GM21423 (cell line): ENCODE results near the gene SLC16A1.
"Not testable (repeated sequence)": the region's sequence is repeated elsewhere in the genome, so short reads cannot be mapped to it uniquely, and the experiment has no call there.

Source experiments
- ATAC-seq: cut with Tn5 transposase; IDR thresholded peaks from one replicate; pipeline ENCODE4 v1.9.1; 2021; ENCODE audit warnings: mild to moderate bottlenecking, moderate library complexity; ENCODE audit not compliant: unreplicated experiment

The SLC16A1 gene

DNA sequence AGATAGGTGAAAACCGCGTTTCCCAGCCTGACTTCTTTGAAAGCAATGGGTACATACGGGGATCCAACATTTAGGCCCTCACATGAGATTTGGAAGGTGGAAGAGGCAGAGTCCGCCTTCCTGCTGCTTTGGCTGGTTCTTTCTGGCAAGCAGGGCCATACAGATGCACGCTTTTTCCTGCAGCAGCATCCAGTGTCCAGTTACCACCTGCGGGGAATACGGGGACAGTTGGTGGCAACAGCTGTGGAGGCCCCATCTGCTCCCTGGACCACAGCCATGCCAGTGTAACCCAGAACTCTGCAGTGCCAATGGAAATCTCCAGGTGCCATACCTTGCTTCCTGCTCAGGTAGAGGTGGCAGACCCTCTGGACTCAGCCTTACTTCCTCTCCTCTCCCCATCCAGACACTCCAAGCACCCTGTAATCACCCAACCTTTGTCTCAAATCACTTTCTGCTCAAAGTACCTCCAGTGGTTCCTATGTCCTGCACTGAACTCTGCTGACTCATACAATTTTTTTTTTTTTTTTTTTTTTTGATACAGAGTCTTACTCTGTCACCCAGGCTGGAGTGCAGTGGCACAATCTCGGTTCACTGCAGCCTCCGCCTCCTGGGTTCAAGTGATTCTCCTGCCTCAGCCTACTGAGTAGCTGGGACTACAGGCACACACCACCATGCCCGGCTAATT lies 68.3 kb downstream of the SLC16A1 start:
- no peak for ATAC-seq

DNA sequence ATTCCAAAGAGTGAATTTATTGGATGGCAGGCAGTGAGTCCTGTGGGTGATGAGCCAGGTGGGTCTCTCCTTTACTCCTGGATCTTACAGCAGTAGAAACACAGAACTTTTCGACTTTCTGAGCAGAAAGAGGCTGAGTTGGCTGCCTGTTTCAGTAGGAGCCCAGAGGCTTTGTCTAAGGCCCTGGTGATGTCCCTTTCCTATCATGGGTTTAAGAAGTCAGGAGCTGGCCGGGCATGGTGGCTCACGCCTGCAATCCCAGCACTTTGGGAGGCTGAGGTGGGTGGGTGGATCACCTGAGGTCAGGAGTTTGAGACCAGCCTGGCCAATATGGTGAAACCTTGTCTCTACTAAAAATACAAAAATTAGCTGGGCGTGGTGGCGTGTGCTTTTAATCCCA lies 71.0 kb downstream of the SLC16A1 start:
- ATAC-seq: not testable (repeated sequence)

DNA sequence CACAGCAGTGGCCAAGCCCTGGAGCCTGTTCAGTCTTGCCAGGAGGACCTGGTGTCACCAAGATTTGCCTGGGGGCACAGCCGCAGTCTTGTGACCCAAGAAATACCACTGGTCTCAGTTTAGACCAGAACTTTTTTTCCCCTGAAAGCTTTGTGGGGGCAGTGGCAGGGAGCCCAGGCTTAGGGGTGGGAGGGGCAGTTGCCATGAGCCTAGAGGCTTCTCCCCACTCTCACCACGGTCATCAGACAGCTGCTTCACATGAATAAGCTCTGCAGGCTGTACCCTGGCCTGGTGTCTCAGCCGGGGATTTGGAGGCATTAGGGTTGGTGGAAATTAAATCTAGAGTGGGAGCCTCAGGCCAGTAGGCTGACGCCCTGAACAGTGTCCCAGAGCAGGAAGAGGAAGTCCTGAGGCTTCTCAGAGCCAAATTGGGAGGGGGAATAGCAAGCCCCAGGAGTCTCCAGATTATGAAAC lies 73.7 kb downstream of the SLC16A1 start:
- ATAC-seq: no peak

DNA sequence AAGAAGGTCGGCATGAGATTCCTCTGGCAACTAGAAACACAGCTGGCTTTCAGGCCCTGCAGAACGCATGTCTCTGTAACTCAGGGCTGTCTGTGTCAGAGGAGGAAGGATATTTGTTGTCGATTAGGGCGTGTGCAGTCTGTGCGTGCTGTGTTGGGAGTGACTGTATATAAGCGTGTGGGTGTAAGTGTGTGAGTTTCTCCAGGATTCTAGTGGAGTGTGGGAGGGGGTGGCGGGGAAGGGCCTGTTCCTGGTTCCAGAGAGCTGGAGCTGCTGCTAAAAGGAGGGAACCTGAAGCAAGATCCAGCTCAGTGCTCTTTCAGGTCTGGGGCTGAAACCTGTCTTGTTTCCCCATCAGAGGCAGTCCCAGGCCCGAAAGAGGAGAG lies 74.3 kb downstream of the SLC16A1 start:
- no peak for ATAC-seq

DNA sequence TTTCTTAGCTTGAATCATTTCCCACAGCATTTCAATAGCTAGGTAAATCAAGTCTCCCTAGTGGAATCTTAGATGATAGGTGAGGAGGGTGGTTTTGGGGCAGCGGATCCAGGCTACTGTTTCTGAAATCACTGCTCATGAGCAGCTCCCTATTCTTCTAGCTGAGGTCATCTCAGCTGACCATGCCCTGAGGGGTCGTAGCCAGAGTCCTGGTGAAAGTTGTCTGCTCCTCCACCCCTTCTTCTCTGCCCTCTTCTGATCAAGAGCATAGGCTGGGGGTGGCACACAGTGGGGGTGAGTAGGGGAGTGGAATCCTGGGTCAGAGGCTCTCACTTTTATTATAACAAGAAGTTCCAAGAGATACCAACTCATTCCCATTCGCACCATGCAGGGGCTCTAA lies 76.2 kb downstream of the SLC16A1 start:
- no peak for ATAC-seq

DNA sequence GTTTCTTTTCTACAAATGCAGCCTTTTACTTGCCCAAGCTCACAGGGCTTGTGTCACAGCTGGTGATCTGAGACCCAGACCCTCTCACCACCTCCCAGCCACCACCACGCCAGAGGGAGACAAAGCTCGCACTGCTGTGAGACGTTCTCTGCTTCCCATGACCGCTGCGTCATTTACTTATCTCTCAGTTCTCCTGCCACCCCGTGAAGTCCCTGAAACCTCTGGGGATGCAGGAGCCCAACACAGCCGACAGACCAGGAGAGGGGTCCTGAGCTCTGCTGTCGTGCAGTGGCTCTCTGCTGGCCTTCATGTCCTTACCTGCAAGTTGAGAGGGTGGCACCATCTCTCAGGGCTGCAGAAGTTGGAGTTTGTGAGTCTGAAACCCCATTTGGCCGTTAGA lies 77.7 kb downstream of the SLC16A1 start:
- ATAC-seq: no peak

DNA sequence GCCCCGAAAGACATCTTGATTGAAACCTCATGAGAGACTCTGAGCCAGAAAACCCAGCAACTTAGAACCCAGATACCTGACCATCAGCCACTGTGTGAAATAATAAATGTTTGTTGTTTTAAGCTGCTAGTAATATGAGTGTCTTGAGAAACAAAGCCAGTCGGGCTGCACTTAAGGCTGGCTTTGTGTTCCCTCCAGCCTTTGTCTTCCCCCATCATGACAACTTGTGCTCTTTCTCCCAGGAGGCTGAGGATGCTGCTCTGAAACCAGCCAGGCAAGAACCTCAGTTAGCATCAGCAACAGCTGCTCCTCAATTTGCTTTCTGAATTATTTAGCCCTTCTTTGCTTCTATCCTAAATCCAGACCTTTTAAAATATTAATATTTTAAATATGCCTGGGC lies 78.2 kb downstream of the SLC16A1 start:
- ATAC-seq: no peak

DNA sequence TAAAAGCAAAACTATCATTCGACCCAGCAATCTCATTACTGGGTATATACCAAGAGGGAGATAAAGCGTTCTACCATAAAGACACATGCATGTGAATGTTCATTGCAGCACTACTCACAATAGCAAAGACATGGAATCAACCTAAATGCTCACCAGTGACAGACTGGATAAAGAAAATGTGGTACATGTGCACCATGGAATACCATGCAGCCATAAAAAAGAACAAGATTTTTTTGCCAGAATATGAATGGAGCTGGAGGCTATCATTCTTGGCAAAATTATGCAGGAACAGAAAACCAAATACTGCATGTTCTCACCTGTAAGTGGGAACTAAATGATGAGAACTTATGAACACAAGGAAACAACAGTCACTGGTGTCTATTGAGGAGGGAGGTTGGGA lies 79.7 kb downstream of the SLC16A1 start:
- ATAC-seq: no peak

DNA sequence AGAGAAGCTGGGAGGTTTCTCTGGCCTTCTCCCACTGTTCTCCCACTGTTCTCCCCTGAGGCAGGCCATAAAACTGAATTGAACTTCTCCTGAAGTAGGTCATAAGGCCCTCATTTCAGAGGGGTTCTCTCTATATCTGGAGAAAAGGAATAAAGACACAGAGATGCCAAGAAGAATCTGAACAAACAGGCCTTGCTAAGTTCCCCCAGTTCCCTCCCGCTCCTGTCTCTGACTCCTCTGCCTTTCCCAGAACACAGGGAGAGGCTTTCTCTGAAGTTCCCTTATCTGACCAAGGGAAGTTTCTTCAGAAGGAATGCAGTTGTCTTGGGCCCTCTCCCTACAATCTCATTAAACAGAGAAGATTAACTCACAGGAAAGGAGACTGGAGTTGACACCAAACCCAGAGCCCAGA lies 83.4 kb downstream of the SLC16A1 start:
- ATAC-seq: no peak

DNA sequence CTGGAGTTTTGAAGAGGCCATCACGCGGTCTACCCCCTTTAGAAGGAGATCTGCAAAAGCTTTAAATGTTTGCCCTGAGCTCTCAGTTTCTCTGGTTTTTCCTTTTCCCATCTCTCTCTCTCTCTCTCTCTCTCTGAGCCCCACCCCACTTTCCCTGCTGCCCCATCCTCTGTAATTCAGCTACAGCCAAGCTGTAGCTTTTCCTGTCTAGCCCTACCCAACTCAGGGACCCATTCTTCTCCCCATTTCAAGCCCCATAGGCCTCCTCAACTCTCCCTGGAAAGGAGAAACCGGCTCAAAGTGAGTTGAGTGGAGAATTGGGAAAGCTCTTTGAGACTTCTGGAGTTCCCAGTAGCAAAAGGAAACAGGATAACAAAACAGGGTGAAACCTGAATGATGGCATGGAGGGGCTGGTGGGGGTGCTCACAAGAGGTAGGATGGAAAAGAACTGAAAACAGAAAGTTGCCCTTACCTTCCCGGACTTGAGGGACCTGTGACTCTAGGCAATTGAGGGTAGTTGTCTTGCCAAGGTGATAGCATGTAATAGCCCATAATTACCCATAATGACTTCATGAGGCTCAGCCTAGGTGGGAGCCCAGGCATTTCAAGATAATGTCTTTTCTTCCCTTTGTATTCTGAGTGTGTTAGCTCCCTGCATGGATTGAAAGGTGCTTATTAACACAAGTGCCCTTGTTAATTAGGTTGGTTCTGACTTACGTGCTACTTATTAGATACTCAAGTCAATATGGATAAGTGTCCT lies 84.9 kb downstream of the SLC16A1 start:
- ATAC-seq: no peak

DNA sequence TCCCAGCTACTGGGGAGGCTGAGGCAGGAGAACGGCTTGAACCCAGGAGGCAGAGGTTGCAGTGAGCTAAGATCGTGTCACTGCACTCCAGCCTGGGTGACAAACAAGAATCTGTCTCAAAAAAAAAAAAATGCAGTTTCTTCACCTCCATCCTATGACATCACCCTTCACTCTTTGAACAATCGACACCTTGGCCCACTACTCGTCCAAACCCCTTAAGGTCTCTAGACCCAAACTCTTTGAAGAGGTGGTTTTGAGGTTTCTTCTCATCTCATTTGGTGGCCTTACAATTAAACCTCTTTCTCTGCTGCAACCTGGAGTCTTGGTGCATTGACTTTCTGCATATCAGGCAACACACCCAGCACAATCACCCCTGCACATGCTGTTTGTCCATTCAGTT lies 86.1 kb downstream of the SLC16A1 start:
- ATAC-seq: no peak

DNA sequence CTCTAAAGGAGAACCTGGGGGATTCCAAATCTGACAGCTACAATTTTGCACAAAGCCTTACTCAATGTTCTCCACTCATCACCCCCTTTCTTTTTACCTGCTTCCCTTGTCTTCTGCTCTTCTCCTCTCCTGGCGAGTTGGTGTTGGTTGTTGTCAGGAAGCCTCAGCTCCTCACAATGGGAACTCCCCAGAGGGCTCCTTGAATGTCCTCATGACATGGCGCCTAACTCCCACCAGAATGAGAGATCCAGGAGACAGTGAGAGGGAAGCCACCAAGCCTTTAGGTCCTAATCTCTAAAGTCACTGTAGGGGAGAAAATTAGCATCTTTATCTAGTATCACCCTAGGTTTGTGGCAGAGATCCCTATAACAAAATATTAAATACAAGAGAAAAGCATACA lies 87.8 kb downstream of the SLC16A1 start:
- no peak for ATAC-seq

DNA sequence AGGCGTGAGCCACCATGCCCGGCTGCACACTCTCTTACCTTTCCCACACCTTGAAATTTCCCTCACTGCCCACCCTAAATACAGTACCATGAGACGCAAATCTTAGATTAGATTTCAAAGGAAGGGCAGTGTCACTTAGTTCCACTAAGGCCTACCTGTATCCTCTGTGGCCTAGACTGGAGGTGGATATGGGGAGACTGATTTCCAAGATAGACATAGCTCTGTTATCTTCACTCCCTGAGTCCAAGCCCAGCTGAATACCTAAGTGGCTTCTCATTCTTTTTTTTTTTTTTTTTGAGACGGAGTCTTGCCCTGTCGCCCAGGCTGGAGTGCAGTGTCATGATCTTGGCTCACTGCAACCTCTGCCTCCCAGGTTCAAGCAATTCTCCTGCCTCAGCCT lies 89.0 kb downstream of the SLC16A1 start:
- ATAC-seq: no peak

DNA sequence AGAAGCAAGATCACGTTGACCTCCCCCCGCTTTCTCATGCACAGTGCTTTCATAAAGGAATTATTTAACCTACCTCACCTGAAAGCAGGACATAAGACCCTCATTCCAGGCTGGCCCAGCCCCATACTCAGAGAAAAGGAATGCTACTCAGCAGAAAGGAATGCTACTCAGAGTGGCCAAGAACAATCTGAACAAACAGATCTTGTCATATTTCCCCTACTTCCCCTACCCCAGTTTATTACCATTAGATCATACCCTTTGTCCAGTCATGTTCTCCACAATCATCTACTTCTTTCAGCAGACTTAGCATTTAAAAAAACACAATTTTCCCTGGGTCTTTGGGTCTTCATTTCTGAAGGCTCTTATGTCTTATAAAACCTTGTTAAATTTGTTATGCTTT lies 89.8 kb downstream of the SLC16A1 start:
- ATAC-seq: no peak

DNA sequence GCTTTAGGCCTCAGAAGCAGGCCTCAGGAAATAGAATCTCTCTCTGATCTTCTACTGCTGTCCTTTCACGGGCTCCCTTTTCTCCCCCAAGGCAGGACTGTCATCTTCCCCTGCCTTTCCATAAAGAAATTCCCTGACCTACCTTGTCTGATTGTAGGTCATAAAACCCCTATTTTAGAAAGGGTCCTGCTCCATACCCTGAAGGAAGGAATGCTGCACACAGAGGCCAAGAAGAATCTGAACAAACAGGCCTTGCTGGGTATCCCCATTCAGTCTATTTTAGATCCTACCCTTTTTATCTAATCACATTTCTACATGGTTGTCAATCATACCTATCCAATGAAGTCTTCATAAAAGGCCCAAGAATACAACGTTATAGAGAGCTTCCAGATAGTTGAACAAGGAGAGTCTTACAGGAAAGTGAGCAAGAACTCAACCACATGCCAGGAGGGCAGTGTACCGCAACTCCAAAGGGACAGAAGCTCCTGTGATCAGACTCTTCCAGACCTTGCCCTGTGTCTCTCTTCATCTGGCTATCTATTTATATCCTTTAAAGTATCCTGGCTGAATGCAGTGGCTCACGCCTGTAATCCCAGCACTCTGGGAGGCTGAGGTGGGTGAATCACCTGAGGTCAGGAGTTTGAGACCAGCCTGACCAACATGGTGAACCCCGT lies 93.1 kb downstream of the SLC16A1 start:
- no peak for ATAC-seq
